Fibroblast of the aortic adventitia (primary cell): ENCODE measurements around the gene ZNF74. TPM values are rescaled to one million over a fixed set of nuclear protein-coding genes. Genes with fewer than 3 reads are reported as not detected.
"Not testable (repeated sequence)": the region's sequence is repeated elsewhere in the genome, so short reads cannot be mapped to it uniquely, and the experiment has no call there.

ENCODE experiments used
- DNase-seq: peaks from one replicate; pipeline ENCODE4 v3.0.0-alpha.2; 2010; ENCODE audit warnings: low read depth
- H3K4me3 ChIP-seq: 2 replicates; pipeline ENCODE4 v1.5.1; 2011; ENCODE audit warnings: low read depth, mild to moderate bottlenecking, control low read depth, low read length, moderate library complexity
- CTCF ChIP-seq: IDR thresholded peaks from 2 replicates; pipeline ENCODE4 v1.5.1; 2011; ENCODE audit warnings: mild to moderate bottlenecking, low read length, control low read depth, inconsistent platforms; ENCODE audit not compliant: insufficient read depth
- total RNA-seq: library from RNA; depleted of rRNA; stranded (reverse); fragments of >200 nt; gene quantifications from 2 replicates; pipeline ENCODE4 v1.2.3, GENCODE V29; 2012; ENCODE audit warnings: low replicate concordance

Gene ZNF74
- total RNA-seq, 1 donor = 5.8 TPM

GRCh38 chr22:20366841-20367240 is 27.1 kb upstream of the ZNF74 start:
- not testable (repeated sequence) for DNase-seq, H3K4me3 ChIP-seq

- not testable (repeated sequence) for H3K4me3 ChIP-seq, DNase-seq
Observed at GRCh38 chr22:20368875-20369274, 25.1 kb upstream of the ZNF74 start.

- not testable (repeated sequence) for H3K4me3 ChIP-seq, DNase-seq
Observed at GRCh38 chr22:20371687-20372086, 22.3 kb upstream of the ZNF74 start.

- not testable (repeated sequence) for H3K4me3 ChIP-seq, DNase-seq
Observed at GRCh38 chr22:20372406-20372854, 21.5 kb upstream of the ZNF74 start.

- H3K4me3 ChIP-seq, DNase-seq: not testable (repeated sequence)
Observed at GRCh38 chr22:20373195-20373706, 20.7 kb upstream of the ZNF74 start.

- H3K4me3 ChIP-seq, DNase-seq: not testable (repeated sequence)
Observed at GRCh38 chr22:20374130-20374529, 19.8 kb upstream of the ZNF74 start.

- not testable (repeated sequence) for DNase-seq
Observed at GRCh38 chr22:20376281-20376680, 17.7 kb upstream of the ZNF74 start.

GRCh38 chr22:20376983-20377382 is 17.0 kb upstream of the ZNF74 start:
- DNase-seq, H3K4me3 ChIP-seq: not testable (repeated sequence)

More at GRCh38 chr22:20376281-20376680, 17.7 kb upstream of the ZNF74 start:
- H3K4me3 ChIP-seq = not testable (repeated sequence)

- no peak for DNase-seq
- no peak for TF ChIP-seq CTCF
- H3K4me3 ChIP-seq = no peak overlapping the region
Observed at GRCh38 chr22:20378110-20378509, 15.8 kb upstream of the ZNF74 start.

GRCh38 chr22:20378684-20379083 is 15.3 kb upstream of the ZNF74 start:
- not testable (repeated sequence) for DNase-seq, H3K4me3 ChIP-seq

GRCh38 chr22:20380486-20380885 is 13.5 kb upstream of the ZNF74 start:
- TF ChIP-seq CTCF = no peak
- no peak for DNase-seq
- H3K4me3 ChIP-seq = no peak overlapping the region

- no peak for DNase-seq
- H3K4me3 ChIP-seq = no peak overlapping the region
- TF ChIP-seq CTCF = no peak
Observed at GRCh38 chr22:20383538-20383937, 10.4 kb upstream of the ZNF74 start.
